Measurements from ENCODE around the gene LYPD6B.

GRCh38 chr2:149223472-149224095 lies 185.1 kb downstream of the LYPD6B start:
- TF ChIP-seq CTCF (IDR thresholded peaks at IDR 0.05; ENCODE audit: poor library complexity) (no peak), EZH2 (IDR thresholded peaks at IDR 0.05; ENCODE audit: borderline replicate concordance) (no peak), EZH2phosphoT487 (IDR thresholded peaks at IDR 0.05; ENCODE audit: low read depth, severe bottlenecking, unreplicated experiment) (no peak)

Data from hepatocyte (in vitro differentiated cells).